Ishikawa (cell line): ENCODE results near the gene SCAF11.

Experiments
- CEBPB ChIP-seq: IDR thresholded peaks from 2 replicates; pipeline ENCODE4 v1.6.1; 2012
- CREB1 ChIP-seq: IDR thresholded peaks from 2 replicates; pipeline ENCODE4 v1.6.1; 2012; ENCODE audit warnings: low read depth
- EGR1 ChIP-seq: IDR thresholded peaks from 2 replicates; pipeline ENCODE4 v1.6.1; 2012
- EP300 ChIP-seq: IDR thresholded peaks from 2 replicates; pipeline ENCODE4 v1.6.1; 2012; ENCODE audit warnings: borderline replicate concordance
- FOXM1 ChIP-seq: IDR thresholded peaks from 2 replicates; pipeline ENCODE4 v1.6.1; 2012; ENCODE audit warnings: low read depth, borderline replicate concordance
- NFIC ChIP-seq: IDR thresholded peaks from 2 replicates; pipeline ENCODE4 v1.6.1; 2012
- RAD21 ChIP-seq: IDR thresholded peaks from 2 replicates; pipeline ENCODE4 v1.6.1; 2012; ENCODE audit warnings: low read depth
- TAF1 ChIP-seq: IDR thresholded peaks from 2 replicates; pipeline ENCODE4 v1.6.1; 2012; ENCODE audit warnings: low read depth, mild to moderate bottlenecking
- TCF12 ChIP-seq: IDR thresholded peaks from 2 replicates; pipeline ENCODE4 v1.6.1; 2012; ENCODE audit warnings: low read depth
- TEAD4 ChIP-seq: IDR thresholded peaks from 2 replicates; pipeline ENCODE4 v1.6.1; 2012
- YY1 ChIP-seq: IDR thresholded peaks from 2 replicates; pipeline ENCODE4 v1.6.1; 2012; ENCODE audit warnings: low read depth
- ZBTB7A ChIP-seq: IDR thresholded peaks from 2 replicates; pipeline ENCODE4 v1.6.1; 2012; ENCODE audit warnings: low read depth
- TF ChIP-seq, protein P1 (sequence below): IDR thresholded peaks from 2 replicates; pipeline ENCODE4 v1.6.1; 2012
- TF ChIP-seq, protein P2 (sequence below): IDR thresholded peaks from 2 replicates; pipeline ENCODE4 v1.6.1; 2012
- TF ChIP-seq, protein P3 (sequence below): IDR thresholded peaks from 2 replicates; pipeline ENCODE4 v1.6.1; 2012; ENCODE audit warnings: low read depth, mild to moderate bottlenecking

Gene SCAF11

GRCh38 chr12:45944771-45945170 lies 45.6 kb downstream of the SCAF11 start:
- TF ChIP-seq, protein P1, sequence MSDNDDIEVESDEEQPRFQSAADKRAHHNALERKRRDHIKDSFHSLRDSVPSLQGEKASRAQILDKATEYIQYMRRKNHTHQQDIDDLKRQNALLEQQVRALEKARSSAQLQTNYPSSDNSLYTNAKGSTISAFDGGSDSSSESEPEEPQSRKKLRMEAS: no peak
- TF ChIP-seq TCF12 (no peak), CREB1 (no peak), EP300 (no peak), CEBPB (no peak), NFIC (no peak), FOXM1 (no peak), YY1 (no peak), TEAD4 (no peak), EGR1 (no peak), ZBTB7A (no peak), TAF1 (no peak), RAD21 (no peak)
- TF ChIP-seq, protein P2, sequence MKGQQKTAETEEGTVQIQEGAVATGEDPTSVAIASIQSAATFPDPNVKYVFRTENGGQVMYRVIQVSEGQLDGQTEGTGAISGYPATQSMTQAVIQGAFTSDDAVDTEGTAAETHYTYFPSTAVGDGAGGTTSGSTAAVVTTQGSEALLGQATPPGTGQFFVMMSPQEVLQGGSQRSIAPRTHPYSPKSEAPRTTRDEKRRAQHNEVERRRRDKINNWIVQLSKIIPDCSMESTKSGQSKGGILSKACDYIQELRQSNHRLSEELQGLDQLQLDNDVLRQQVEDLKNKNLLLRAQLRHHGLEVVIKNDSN: no peak
- TF ChIP-seq, protein P3, sequence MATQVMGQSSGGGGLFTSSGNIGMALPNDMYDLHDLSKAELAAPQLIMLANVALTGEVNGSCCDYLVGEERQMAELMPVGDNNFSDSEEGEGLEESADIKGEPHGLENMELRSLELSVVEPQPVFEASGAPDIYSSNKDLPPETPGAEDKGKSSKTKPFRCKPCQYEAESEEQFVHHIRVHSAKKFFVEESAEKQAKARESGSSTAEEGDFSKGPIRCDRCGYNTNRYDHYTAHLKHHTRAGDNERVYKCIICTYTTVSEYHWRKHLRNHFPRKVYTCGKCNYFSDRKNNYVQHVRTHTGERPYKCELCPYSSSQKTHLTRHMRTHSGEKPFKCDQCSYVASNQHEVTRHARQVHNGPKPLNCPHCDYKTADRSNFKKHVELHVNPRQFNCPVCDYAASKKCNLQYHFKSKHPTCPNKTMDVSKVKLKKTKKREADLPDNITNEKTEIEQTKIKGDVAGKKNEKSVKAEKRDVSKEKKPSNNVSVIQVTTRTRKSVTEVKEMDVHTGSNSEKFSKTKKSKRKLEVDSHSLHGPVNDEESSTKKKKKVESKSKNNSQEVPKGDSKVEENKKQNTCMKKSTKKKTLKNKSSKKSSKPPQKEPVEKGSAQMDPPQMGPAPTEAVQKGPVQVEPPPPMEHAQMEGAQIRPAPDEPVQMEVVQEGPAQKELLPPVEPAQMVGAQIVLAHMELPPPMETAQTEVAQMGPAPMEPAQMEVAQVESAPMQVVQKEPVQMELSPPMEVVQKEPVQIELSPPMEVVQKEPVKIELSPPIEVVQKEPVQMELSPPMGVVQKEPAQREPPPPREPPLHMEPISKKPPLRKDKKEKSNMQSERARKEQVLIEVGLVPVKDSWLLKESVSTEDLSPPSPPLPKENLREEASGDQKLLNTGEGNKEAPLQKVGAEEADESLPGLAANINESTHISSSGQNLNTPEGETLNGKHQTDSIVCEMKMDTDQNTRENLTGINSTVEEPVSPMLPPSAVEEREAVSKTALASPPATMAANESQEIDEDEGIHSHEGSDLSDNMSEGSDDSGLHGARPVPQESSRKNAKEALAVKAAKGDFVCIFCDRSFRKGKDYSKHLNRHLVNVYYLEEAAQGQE: no peak

GRCh38 chr12:45939759-45940158 lies 50.6 kb downstream of the SCAF11 start:
- TF ChIP-seq CEBPB: no peak
- no peak for TF ChIP-seq TCF12
- no peak for TF ChIP-seq TEAD4
- no peak for TF ChIP-seq EGR1
- TF ChIP-seq RAD21: no peak
- no peak for TF ChIP-seq FOXM1
- TF ChIP-seq TAF1: no peak
- TF ChIP-seq CREB1: no peak
- TF ChIP-seq, protein P3: no peak

GRCh38 chr12:45938566-45938965 lies 51.8 kb downstream of the SCAF11 start:
- TF ChIP-seq TCF12 (no peak), RAD21 (no peak), TEAD4 (no peak), CEBPB (no peak)
- TF ChIP-seq, protein P2: no peak

DNA sequence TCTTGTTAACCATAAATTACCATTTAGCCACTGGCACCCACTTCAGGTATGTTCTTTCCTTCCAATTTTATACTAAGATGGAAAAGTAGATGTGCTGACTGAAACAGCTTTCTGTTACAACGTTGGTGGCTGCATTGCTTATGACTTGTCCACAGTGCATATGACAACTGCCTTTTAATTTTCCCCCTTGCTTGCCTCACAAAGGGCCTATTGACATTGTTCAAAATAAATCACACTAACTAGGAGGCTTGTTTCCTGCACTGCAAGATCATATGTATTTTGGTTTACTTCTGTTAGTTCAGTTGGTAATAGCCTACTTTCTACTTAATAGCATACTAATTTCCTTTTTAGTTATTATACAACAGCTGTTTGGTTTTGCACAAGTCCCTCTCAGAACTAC lies 55.4 kb downstream of the SCAF11 start:
- TF ChIP-seq FOXM1 (no peak), EP300 (no peak), TEAD4 (no peak), EGR1 (no peak), CREB1 (no peak), CEBPB (no peak), TCF12 (no peak), TAF1 (no peak)
- TF ChIP-seq, protein P2: no peak
- TF ChIP-seq, protein P1: no peak
- TF ChIP-seq, protein P3: no peak

DNA sequence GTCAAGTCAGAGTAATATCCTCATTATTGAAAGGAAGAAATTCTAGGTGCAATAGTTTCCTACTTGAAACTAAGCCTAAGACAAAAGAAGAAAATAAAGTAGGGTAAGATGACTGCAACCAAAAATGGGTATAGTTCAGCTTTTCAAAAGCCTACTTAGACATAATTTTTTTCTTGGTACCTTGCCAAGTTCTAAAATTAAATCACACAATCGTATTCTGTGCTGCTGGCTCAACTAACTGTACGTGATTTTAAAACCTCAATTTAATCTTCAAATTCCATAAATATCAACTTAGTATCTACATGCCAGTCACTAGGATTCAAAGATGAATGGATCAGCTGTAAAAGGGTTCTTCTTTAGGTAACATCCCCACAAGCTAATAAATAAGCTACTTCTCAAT lies 56.9 kb downstream of the SCAF11 start:
- TF ChIP-seq EP300 (no peak), TCF12 (no peak), TAF1 (no peak), CEBPB (no peak), EGR1 (no peak), TEAD4 (no peak), CREB1 (no peak), YY1 (no peak), RAD21 (no peak), ZBTB7A (no peak), FOXM1 (no peak), NFIC (no peak)
- TF ChIP-seq, protein P1: no peak
- TF ChIP-seq, protein P3: no peak
- TF ChIP-seq, protein P2: no peak
